GM12874 (cell line): ENCODE measurements around the gene PRL.

Experiments
- TF ChIP-seq, protein P1 (sequence below): IDR thresholded peaks from 2 replicates; pipeline ENCODE4 v1.5.1; 2011; ENCODE audit warnings: low read depth, mild to moderate bottlenecking, control low read depth, low read length, moderate library complexity; ENCODE audit not compliant: insufficient read depth

Gene PRL

DNA sequence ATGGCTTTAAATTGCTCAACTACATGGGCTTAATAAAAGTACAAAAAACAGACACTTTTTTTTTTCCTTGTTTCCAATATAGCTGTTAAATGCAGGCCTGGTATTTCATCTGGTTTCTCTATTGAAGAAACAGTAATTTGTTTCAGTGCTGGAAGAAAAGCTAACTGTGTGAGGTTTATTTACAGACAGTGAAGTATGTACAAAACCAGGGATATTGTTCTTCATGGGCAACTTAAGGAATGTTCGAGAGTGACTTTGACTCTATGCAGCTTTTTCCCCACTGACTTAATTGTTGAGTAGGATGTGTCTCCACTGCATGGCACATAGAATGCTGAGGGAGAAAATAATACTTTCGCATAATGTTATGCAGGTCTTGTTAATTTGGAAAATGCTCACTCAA is 31.0 kb upstream of the PRL start:
- TF ChIP-seq, protein P1, sequence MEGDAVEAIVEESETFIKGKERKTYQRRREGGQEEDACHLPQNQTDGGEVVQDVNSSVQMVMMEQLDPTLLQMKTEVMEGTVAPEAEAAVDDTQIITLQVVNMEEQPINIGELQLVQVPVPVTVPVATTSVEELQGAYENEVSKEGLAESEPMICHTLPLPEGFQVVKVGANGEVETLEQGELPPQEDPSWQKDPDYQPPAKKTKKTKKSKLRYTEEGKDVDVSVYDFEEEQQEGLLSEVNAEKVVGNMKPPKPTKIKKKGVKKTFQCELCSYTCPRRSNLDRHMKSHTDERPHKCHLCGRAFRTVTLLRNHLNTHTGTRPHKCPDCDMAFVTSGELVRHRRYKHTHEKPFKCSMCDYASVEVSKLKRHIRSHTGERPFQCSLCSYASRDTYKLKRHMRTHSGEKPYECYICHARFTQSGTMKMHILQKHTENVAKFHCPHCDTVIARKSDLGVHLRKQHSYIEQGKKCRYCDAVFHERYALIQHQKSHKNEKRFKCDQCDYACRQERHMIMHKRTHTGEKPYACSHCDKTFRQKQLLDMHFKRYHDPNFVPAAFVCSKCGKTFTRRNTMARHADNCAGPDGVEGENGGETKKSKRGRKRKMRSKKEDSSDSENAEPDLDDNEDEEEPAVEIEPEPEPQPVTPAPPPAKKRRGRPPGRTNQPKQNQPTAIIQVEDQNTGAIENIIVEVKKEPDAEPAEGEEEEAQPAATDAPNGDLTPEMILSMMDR, result no peak

DNA sequence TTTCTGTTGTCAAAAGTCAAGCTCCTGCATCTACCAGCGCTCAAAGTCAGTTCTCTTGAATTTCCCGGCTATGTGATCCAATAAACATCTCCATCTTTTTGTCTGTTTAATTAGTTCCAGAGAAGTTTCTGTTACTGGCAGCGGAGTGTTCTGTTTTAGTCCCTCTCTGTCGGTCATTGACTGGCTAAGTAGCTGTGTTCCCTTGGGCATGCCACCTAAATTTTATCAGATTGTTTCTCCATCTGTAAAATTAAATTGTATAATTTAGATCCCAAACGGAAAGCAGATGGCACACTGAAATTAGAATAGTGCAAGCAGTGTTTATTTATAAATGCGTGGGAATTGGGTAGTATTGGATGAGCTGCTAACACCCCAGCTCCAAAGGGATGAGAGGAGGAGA is 29.7 kb upstream of the PRL start:
- TF ChIP-seq, protein P1, result no peak

DNA sequence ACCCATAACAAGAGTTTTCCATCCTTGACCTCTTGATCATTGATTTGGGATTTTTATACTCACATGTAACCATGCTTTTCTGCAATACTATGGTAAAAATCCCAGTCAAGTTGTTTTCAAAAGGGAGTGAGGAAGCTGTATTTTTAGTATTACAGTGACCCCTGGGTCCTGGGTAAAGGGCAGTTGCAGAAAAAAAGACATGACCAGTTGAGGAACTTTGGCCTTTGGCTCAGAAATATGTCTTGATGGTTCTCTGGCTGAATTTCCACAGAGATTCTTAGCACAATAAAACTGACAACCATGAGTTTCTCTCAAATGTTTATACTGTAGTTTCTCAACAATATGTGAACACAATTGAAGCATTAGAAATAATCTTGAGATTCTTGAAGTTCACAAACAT is 28.6 kb upstream of the PRL start:
- TF ChIP-seq, protein P1, result no peak

DNA sequence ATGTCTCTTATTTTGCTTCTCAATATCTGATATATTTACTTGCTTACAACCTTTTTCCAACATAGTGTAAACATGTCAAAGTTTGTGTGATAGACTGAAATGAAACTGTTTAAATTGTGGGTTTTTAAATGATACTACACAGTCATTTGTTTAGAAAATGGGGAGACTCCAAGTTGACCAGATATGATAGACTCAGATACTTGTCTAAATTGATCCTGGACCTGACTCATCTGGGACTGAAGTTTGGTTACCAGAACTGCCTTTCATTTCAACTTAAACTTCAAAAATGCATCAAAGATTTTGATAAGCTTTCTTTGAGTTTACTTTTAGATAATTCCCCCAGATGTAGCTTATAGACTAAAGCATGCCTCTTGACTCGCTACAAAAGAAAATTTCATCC is 27.0 kb upstream of the PRL start:
- TF ChIP-seq, protein P1, result no peak

DNA sequence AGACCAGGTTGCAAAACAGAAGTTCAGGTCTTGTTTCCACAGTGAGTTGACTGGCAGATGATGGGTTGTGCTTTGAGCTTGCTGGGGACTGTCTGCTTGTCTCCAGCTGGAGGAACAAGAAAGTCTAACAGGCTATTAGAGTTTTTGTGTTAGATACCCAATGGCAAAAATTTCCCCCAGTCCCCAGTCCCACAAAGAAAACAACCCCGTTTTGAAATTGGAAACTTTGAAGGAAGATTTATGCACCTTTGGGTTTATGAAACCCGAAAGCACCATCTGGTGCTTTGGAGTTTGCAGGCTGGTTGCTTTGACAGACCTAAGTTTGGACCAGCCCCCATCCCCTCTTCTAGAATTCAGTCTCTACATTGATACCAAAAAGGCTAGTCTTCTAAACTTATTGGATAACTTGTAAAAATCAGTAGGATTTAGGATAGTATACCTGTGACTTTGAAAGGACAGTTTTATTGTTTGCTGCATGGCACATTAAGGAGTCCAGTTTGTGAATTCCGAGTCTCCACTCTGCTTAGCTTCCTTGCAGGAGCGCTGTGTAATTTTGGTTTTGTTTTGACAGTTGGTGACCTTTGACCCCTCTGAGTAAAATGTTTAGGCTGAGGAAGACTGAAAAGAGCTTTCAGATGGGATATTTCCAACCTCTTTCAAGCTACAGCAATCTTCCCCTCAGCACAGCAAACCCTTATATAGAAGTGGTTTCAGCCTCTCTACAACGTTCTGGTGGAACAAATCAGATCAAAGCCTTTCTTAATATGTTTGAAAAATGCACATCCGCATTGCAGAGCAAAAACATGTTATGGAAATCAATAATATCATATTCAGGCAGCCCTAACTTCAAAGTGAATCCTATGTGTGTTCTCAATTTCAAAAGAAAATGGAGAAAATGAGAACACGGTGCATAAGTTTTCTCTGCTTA is 25.5 kb upstream of the PRL start:
- TF ChIP-seq, protein P1, result no peak

DNA sequence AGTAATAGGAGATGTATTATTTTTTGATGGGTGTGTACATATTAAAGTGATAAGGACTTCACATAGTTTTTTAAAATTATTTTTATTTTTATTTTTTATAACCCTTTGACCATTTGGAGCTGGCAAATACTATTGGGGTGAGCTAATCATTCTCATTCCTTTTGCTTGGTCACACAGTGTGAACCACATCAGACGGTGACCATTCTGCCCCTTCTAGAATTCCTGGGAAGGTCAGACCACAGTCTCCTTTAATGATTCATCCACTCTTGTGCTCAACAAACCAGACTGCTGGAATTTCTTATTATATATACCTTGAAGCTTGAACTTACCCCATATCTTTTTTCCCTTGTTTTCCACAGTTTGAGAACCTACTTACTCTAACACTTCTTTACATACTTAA is 23.9 kb upstream of the PRL start:
- TF ChIP-seq, protein P1, result no peak

DNA sequence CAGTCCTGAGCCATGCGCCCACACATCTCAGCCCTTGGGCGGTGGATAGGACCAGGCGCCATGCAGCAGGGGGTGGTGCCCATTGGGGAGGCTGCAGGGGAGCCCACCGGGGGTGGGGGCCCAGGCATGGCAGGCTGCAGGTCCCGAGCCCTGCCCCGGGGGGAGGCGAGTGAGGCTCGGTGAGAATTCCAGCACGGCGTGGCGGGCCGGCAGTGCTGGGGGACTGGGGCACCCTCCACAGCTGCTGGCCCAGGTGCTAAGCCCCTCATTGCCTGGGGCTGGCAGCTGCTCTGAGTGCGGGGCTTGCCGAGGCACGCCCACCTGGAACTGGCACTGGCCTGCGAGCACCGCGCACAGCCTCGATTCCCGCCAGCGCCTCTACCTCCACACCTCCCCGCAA is 21.6 kb upstream of the PRL start:
- TF ChIP-seq, protein P1, result no peak
